ENCODE data around the gene CLEC4G. TPM values are rescaled to one million over a fixed set of nuclear protein-coding genes. Genes with fewer than 3 reads are reported as not detected.

The CLEC4G gene
- total and polyA plus RNA-seq, 9 of the 15 experiments (the other 6 are each of a cell fraction or from before 2014, with no cell fraction given), result not detected

DNA sequence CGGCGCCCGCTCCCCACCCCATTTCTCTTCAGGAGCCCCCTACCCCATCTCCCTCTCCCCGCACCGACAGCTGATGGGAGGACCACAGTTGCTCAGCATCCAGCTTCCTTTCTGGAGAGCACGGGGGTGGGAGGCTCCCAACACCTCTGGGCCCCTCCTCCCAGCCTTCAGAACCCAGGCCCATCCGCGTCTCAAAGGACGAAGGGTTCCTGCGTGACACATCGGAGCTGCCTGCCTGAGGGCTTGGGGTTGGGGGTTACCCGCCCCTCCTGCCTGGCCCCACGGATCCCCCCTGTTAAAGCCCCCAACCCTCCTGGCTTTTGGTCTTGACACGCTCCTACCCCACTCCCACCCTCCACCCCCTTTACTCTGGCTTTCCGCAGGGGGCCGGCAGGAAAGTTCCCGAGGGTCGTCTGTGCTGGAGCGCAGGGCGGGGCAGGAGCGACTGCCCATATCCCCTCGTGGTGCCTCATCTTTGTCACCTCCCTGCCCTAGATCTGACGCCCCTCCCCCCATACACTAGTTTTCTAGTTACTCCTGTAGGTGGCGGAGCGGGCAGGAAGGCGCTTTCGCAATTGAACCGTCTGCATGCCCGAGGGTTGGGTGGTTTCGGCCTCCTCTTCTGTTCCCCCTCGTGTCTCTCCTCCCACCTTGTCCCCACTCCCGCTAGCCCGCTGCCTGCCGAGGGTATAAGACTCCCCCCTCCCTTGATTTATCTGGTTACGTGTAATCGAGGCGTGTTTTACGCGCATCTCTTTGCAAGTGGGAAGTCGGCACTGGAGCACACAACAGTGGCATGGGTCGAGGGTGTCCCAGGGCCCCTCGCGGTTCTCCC is 50.4 kb downstream of the CLEC4G start (continued):
- TF ChIP-seq, protein P1, sequence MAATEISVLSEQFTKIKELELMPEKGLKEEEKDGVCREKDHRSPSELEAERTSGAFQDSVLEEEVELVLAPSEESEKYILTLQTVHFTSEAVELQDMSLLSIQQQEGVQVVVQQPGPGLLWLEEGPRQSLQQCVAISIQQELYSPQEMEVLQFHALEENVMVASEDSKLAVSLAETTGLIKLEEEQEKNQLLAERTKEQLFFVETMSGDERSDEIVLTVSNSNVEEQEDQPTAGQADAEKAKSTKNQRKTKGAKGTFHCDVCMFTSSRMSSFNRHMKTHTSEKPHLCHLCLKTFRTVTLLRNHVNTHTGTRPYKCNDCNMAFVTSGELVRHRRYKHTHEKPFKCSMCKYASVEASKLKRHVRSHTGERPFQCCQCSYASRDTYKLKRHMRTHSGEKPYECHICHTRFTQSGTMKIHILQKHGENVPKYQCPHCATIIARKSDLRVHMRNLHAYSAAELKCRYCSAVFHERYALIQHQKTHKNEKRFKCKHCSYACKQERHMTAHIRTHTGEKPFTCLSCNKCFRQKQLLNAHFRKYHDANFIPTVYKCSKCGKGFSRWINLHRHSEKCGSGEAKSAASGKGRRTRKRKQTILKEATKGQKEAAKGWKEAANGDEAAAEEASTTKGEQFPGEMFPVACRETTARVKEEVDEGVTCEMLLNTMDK (IDR thresholded peaks at IDR 0.05; ENCODE audit: borderline replicate concordance, insufficient read depth, low read depth, low read length, poor library complexity, severe bottlenecking), result peak; percentile 92
- TF ChIP-seq RAD51 (IDR thresholded peaks at IDR 0.05; ENCODE audit: borderline replicate concordance, low read depth) (no peak), ZNF696 (CRISPR knock-in tag; conservative IDR thresholded peaks at IDR 0.05) (no peak), NR3C1 (CRISPR knock-in tag; IDR thresholded peaks at IDR 0.05) (0 out of 2 replicates have a peak, but pooled peaks have one; percentile 7), RBM39 (optimal IDR thresholded peaks at IDR 0.05; ENCODE audit: low read depth, low read length) (no peak), CBX1 (IDR thresholded peaks at IDR 0.05; ENCODE audit: low read depth) (peak; percentile 30; the same call in 1 of the 2 replicates)
- TF ChIP-seq, protein P2, sequence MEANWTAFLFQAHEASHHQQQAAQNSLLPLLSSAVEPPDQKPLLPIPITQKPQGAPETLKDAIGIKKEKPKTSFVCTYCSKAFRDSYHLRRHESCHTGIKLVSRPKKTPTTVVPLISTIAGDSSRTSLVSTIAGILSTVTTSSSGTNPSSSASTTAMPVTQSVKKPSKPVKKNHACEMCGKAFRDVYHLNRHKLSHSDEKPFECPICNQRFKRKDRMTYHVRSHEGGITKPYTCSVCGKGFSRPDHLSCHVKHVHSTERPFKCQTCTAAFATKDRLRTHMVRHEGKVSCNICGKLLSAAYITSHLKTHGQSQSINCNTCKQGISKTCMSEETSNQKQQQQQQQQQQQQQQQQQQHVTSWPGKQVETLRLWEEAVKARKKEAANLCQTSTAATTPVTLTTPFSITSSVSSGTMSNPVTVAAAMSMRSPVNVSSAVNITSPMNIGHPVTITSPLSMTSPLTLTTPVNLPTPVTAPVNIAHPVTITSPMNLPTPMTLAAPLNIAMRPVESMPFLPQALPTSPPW (CRISPR knock-in tag; IDR thresholded peaks at IDR 0.05), result peak; percentile 45; the same call in 1 of the 2 replicates
- TF ChIP-seq, protein P3, sequence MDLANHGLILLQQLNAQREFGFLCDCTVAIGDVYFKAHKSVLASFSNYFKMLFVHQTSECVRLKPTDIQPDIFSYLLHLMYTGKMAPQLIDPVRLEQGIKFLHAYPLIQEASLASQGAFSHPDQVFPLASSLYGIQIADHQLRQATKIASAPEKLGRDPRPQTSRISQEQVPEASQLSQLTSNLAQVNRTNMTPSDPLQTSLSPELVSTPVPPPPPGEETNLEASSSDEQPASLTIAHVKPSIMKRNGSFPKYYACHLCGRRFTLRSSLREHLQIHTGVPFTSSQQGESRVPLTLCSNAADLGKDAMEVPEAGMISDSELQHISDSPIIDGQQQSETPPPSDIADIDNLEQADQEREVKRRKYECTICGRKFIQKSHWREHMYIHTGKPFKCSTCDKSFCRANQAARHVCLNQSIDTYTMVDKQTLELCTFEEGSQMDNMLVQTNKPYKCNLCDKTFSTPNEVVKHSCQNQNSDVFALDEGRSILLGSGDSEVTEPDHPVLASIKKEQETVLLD (IDR thresholded peaks at IDR 0.05), result peak; percentile 49; the same call in 1 of the 2 replicates
- TF ChIP-seq, protein P4, sequence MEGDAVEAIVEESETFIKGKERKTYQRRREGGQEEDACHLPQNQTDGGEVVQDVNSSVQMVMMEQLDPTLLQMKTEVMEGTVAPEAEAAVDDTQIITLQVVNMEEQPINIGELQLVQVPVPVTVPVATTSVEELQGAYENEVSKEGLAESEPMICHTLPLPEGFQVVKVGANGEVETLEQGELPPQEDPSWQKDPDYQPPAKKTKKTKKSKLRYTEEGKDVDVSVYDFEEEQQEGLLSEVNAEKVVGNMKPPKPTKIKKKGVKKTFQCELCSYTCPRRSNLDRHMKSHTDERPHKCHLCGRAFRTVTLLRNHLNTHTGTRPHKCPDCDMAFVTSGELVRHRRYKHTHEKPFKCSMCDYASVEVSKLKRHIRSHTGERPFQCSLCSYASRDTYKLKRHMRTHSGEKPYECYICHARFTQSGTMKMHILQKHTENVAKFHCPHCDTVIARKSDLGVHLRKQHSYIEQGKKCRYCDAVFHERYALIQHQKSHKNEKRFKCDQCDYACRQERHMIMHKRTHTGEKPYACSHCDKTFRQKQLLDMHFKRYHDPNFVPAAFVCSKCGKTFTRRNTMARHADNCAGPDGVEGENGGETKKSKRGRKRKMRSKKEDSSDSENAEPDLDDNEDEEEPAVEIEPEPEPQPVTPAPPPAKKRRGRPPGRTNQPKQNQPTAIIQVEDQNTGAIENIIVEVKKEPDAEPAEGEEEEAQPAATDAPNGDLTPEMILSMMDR (IDR thresholded peaks at IDR 0.05 in 2 of 3, conservative IDR thresholded peaks at IDR 0.05 in 1 of 3; ENCODE audit: insufficient read depth in 2 of 3, low read depth in 1 of 3, low read length in 3 of 3), result peak; percentile 22 to 40 (median 35); a peak in 3 of 6 replicates
